GM18520 (cell line): Measurements from ENCODE around the gene MELK.

Experiments used
- ATAC-seq: cut with Tn5 transposase; IDR thresholded peaks from one replicate; pipeline ENCODE4 v1.9.1; 2021; ENCODE audit not compliant: unreplicated experiment

MELK gene

GRCh38 chr9:36665921-36666431 lies 93.3 kb downstream of the MELK start:
- no peak for ATAC-seq

- ATAC-seq, result no peak
These were observed 98.9 kb downstream of the MELK start for GRCh38 chr9:36671561-36671960.

- no peak for ATAC-seq
These were observed 103.4 kb downstream of the MELK start for GRCh38 chr9:36676091-36676490.

- no peak for ATAC-seq
These were observed 104.2 kb downstream of the MELK start for GRCh38 chr9:36676778-36677485.

- ATAC-seq, result no peak
These were observed 104.9 kb downstream of the MELK start for GRCh38 chr9:36677611-36678010.

GRCh38 chr9:36679710-36680109 lies 107.0 kb downstream of the MELK start:
- no peak for ATAC-seq

GRCh38 chr9:36686471-36686870 lies 113.8 kb downstream of the MELK start:
- ATAC-seq, result no peak

GRCh38 chr9:36690412-36691168 lies 117.9 kb downstream of the MELK start:
- no peak for ATAC-seq

- ATAC-seq, result no peak
These were observed 119.0 kb downstream of the MELK start for GRCh38 chr9:36691671-36692070.

GRCh38 chr9:36698984-36699383 lies 126.3 kb downstream of the MELK start:
- ATAC-seq, result no peak

GRCh38 chr9:36704148-36704547 lies 131.5 kb downstream of the MELK start:
- no peak for ATAC-seq

GRCh38 chr9:36713515-36714490 lies 141.1 kb downstream of the MELK start:
- ATAC-seq, result no peak

GRCh38 chr9:36716496-36716895 lies 143.8 kb downstream of the MELK start:
- ATAC-seq, result no peak

- ATAC-seq, result no peak
These were observed 144.6 kb downstream of the MELK start for GRCh38 chr9:36717276-36717675.

GRCh38 chr9:36718612-36719011 lies 145.9 kb downstream of the MELK start:
- ATAC-seq, result no peak

GRCh38 chr9:36720043-36720442 lies 147.3 kb downstream of the MELK start:
- no peak for ATAC-seq

GRCh38 chr9:36721846-36722588 lies 149.3 kb downstream of the MELK start:
- no peak for ATAC-seq

- ATAC-seq, result no peak
These were observed 153.2 kb downstream of the MELK start for GRCh38 chr9:36725777-36726356.
